Measurements from ENCODE around the gene ACOXL.
"Not testable (repeated sequence)": the region's sequence is repeated elsewhere in the genome, so short reads cannot be mapped to it uniquely, and the experiment has no call there.

The ACOXL gene

DNA sequence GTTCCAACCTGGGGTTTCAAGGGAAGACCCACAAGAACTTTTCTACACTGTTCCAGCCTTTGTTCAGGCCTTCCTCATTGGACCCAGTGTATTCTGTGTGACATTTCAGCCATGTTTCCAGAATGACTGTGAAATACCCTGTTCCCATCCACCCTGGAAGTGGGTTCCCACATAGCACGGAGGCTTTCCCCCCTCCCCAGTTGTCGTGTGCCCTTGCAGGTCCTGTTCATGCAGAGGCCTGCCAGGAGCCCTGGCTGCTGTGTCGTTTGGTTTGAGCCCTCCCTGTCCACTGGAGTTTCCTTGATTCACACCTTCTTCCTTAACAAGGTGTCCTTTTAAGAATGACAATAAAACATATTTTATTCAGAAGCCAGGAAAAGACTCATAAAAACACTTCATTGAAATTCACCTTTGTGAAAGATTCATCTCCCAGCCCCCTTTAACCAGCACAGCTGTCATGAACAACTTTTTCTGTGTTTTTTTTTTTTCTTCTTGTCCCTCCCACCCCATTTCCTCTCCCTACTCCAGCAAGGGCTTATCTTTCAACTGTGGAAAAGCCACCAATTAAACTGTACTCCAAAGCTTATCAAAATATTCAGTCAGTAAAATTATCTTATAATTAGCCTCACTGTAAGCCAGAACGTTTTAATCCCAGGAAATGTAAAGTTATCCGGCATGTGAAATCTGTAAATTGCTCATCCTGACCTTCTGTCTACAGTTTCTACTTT lies 106.4 kb downstream of the ACOXL start:
- no peak for DNase-seq
- in situ Hi-C loops (cut with MboI; ENCODE audit: low pct_unique_long_range_greater_than_20kb, low sequenced_read_pairs), result no loop called here

DNA sequence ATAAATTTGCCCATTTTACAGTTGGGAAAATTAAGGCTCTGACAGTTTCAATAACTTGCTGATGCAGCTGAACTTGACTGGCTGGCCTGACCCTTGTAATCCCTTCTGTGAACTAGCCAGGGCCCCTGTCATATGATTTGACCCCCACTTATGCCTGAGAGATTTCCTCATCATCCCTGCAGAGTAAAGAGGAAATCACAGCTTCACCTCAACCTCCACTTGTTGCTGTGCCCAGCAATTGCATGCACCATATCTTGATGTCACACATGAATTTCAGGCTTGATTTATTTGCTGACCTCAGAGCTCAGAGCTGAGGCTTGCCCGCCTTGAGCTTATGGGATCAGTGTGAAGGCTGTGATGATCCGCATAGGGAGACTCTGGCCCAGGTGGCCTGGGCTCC lies 108.1 kb downstream of the ACOXL start:
- no peak for DNase-seq
- in situ Hi-C loops (cut with MboI; ENCODE audit: low pct_unique_long_range_greater_than_20kb, low sequenced_read_pairs), result no loop called here

DNA sequence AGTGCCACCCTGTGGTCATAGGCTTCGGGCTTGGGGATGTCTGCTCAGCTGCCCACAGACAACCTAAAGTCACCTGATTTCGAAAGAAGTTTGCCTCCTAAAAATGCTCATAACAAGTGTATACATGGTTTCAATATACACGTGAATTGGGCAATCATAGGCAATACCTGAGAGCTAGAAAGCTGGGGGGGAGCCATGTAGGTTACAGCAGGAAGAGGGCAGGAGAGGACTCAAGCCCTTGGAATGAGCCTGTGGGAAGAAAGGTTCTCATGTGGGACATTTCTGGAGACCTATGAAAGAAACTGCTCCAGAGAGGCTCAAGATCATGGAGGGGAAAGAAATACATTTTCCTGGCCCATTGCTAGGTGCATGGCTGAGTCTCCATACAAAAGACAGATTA lies 109.7 kb downstream of the ACOXL start:
- no peak for DNase-seq
- in situ Hi-C loops (cut with MboI; ENCODE audit: low pct_unique_long_range_greater_than_20kb, low sequenced_read_pairs), result no loop called here

DNA sequence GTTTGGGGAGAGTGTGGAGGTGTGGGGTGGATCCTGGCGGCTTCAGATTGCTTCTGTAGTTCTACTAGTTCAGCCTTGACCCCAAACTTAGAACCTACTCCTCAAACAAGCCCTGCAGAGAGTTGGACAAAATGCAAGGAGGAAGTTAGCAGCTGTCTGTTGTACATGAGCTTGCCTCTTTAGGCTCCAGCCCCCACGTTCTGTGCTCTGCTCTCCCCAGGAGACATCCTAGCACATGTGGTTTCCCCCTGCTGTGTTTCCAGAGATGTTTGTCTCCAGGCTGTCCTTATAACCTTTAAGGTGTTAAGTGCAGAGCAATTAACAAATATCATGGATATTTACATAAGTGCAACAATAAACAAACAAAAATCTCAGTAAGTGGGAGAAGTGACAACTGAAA lies 111.1 kb downstream of the ACOXL start:
- in situ Hi-C loops (cut with MboI; ENCODE audit: low pct_unique_long_range_greater_than_20kb, low sequenced_read_pairs), result no loop called here
- no peak for DNase-seq

DNA sequence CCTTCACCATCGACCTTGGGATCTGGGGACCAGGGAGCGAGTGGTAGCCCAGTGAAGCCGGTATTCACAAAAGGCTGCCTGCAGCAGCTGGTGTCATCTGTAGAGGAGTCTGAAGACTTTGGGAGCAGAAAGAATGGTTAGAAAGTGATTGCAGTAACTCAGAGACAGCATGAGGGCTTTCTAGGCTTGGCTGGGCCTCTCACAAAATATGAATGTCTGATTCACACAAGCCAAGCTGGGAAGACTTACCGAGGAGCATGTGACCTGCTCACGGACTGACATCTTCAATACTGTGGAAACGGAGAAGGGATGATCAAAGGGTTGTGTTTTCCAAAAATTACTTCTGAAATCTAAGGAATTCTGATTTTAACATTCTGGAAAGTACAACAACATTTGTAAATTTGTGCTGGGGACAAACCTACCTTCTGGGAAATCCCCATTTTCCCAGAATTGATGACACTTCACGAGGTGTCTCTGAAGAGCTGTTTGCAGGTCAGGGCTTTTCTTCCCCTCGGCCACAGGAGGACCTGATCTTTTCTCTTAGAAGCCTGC lies 111.7 kb downstream of the ACOXL start:
- no peak for DNase-seq
- in situ Hi-C loops (cut with MboI; ENCODE audit: low pct_unique_long_range_greater_than_20kb, low sequenced_read_pairs), result no loop called here

DNA sequence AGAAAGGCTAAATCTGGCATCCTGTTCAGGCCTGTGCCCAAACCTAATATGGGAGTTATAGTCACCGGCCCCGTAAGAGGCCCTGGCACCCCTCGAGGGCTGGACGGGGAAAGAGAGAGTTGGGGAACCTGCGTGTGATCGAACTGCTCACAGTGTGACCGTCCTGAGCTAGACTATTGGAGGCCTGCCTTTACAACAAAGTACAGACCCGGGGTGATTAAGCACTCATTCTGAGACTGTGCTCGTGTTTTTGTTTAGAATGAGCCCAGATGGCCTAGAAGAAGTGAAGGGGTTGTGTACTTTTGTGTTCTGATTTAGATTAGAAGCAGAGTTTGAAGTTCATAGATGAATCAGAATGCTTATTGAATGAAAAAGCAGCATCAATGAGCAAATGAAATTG lies 115.3 kb downstream of the ACOXL start:
- no peak for DNase-seq
- in situ Hi-C loops (cut with MboI; ENCODE audit: low pct_unique_long_range_greater_than_20kb, low sequenced_read_pairs), result no loop called here

DNA sequence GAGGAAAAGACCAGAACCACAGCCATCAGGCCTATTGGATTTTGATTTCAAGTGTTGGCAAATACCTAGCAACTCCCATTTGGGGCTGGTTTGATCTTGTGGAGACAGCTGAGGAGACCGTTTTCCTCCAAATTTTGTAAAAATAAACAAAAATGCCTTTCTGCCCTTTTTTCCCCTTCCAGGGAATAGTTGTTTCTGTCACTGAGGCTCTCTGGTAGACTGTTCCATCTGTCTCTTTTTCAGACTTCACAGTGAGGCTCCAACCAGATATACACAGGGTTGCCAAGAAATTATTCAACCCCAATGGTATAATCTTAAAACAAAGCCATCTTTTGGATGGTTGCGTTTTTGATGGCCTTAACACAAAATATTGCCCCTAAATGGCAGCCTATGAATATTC lies 115.7 kb downstream of the ACOXL start:
- DNase-seq, result no peak
- in situ Hi-C loops (cut with MboI; ENCODE audit: low pct_unique_long_range_greater_than_20kb, low sequenced_read_pairs), result no loop called here

DNA sequence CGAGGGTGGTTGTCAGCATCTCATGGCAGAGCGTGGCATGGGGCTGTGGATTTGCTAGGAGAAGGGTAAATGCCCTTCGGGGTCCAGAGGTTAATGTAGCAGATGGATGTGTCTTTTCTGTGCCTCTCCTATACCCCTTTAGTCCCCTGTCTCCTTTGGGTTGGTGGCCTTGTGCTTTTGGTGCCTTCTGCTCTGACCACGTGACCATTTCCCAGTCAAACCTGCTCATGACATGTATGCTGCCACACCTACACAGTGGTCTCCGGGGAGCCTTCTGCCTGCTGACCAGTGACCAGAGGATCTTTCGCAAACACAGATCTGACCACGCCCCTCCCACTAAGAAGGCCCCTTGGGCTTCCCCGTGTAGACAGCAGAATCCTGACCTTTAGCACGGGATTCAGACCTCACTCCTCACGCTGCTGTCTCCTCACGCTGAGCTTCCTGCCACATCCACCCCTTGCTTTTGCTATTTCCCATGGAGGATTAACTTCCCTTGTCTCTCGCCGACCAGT lies 116.2 kb downstream of the ACOXL start:
- DNase-seq, result no peak
- in situ Hi-C loops (cut with MboI; ENCODE audit: low pct_unique_long_range_greater_than_20kb, low sequenced_read_pairs), result no loop called here

DNA sequence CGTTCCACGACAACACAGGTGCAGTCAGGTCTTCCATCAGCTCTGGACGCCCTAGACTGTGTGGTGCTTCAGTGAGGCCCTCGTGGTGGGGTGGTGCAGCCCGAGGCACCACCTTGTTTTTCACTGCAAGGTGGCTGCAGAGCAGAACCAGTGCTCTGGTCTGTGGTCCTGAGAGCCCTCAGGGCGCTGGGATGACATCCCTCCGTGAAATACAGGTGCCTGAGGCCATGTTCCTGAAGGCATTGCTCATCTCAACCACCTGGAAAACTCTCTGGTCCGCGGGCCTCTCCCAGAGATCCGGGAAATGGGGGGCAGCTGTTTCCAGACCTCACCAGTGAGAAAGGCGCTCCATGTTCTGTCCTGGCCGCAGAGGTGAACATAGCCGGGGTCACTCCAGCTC lies 119.2 kb downstream of the ACOXL start:
- in situ Hi-C loops (cut with MboI; ENCODE audit: low pct_unique_long_range_greater_than_20kb, low sequenced_read_pairs), result no loop called here

DNA sequence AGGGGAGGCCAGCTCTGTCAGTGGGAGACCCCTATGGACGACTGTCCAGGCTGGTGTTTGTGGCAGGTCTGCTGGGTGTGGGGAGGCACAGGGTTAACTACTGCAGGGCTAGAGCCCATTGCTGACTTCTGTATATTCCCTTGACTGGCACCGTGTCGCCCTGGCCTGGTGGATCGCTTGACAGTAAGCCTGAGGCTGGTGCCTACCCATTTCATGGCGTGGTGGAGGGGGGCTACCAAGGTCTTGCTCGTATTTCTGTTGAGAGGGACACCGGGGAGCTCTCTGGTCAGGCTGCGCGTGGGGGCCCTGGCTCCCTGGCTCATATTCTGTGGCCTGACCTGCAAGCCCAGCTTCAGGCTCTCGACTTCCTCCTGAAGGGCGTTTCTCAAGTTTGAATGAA lies 119.7 kb downstream of the ACOXL start:
- no peak for DNase-seq
- in situ Hi-C loops (cut with MboI; ENCODE audit: low pct_unique_long_range_greater_than_20kb, low sequenced_read_pairs), result no loop called here

More for the DNA sequence above, 119.2 kb downstream of the ACOXL start:
- no peak for DNase-seq

DNA sequence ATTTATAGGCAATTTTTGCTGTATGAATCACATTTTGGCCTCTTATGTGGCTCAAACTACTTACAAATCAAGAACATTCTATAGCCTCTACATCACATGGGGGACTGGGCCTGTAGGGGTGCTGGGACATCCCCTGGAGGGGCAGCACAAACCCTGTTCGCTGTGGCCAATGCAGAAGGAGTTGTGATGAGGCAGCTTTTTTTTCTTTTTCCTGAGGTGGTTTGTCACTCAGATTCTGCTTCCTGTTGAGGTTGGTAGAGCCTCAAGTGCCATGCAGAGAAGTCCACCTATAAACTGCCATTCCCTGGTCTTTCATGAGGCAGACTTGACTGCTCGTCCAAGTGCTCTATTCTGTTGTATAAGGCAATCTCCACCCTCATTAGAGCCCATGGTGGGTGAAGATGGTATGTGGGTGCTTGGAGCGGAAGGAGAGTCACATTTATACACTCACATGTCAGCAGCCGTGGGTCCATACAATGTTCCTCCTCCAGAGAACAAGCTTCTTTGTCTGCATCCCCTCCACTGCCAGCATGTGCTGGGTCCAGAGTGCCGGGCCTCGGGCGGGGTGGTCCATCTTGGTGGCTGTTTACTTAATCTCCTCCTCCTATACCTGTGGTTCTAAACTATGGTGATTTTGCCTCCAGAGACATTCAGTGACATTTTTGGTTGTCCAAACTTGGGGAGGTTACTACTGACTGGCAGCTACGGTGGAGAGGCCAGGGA lies 120.3 kb downstream of the ACOXL start:
- in situ Hi-C loops (cut with MboI; ENCODE audit: low pct_unique_long_range_greater_than_20kb, low sequenced_read_pairs), result no loop called here
- DNase-seq, result no peak

DNA sequence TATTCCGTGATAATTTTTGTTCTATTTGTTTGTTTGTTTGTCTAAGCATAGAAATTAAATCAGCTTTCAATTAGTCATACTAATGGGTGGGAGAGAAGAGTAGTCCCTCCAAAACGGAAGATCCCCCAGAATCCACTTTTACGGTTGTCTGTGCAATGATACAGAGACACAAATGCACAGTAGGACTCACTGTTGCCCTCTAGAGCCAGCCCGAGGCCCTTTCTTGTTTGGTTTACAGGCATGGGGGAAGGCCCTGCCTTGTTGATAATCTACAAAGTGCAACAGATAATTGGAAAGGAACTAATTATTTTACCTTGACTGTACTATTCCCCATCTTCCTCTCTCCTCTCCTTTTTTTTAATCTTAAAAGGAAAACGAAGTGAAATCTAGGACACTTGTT lies 121.1 kb downstream of the ACOXL start:
- in situ Hi-C loops (cut with MboI; ENCODE audit: low pct_unique_long_range_greater_than_20kb, low sequenced_read_pairs), result no loop called here
- DNase-seq, result peak; percentile 44

DNA sequence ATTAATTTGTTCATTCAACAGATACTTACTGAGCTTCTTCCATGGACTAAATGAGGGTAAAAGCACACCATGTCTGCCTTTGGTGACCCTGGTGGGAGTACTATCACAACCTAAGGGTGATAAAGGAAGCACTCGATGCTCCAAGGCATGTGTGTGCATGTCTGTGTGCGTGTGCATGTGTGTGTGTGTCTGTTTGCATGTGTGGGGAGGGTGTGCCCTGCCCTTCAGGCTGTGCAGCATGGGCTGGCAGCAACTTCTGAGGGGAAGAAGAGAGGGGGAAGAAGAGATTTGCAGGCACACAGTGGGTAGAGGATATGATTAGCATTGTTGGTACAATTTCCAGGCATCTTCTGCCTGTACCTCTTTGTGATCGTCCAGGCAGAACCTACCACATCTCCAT lies 121.6 kb downstream of the ACOXL start:
- in situ Hi-C loops (cut with MboI; ENCODE audit: low pct_unique_long_range_greater_than_20kb, low sequenced_read_pairs), result no loop called here
- DNase-seq, result no peak

DNA sequence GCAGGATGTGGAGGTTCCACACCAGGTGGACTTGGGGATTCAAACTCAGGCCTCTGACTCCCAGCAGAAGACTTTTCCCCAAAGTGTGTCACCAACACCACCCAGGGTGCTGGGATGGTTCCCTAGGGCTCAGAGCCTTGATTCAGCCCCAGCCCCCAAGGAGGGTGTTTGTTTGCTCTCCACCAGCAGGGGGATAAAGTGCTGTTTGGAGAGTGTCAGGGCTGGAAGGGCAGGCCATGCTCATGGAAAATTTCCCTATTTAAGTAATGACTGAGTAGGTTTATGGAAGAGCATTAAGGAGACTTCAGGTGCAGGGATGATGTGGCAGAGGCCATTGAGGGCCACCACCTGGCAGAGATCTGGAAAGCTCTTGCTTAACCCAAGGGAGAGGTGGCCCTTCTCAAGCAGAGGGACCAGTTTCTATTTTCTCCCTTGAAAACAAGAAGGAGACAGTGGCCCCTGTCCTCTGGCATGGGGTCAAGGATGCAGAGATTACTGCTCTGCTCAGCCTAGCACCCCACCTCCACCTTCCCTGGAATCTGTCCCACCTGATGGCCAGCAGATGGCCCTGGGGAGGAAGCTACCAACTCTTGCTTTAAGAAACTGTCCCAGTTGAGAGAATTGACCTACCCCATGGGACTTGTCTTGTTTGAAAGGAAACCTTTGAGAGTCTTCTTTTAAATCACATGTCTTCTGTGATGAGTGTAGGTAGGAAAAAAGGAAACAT lies 122.1 kb downstream of the ACOXL start:
- in situ Hi-C loops (cut with MboI; ENCODE audit: low pct_unique_long_range_greater_than_20kb, low sequenced_read_pairs), result no loop called here

DNA sequence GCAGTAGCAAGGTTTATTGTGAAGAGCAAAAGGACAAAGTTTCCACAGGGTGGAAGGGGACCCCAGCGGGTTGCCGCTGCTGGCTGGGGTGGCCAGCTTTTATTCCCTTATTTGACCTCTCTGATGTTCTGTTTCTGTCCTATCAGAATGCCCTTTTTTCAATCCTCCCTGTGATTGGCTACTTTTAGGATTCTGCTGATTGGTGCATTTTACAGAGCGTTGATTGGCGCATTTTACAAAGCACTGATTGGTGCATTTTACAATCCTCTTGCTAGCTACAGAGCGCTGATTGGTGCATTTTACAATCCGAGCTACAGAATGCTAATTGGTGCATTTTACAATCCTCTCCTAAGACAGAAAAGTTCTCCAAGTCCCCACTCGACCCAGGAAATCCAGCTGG lies 123.5 kb downstream of the ACOXL start:
- in situ Hi-C loops (cut with MboI; ENCODE audit: low pct_unique_long_range_greater_than_20kb, low sequenced_read_pairs); DNase-seq: not testable (repeated sequence)

More for the DNA sequence above, 122.1 kb downstream of the ACOXL start:
- peak; percentile 14 for DNase-seq

DNA sequence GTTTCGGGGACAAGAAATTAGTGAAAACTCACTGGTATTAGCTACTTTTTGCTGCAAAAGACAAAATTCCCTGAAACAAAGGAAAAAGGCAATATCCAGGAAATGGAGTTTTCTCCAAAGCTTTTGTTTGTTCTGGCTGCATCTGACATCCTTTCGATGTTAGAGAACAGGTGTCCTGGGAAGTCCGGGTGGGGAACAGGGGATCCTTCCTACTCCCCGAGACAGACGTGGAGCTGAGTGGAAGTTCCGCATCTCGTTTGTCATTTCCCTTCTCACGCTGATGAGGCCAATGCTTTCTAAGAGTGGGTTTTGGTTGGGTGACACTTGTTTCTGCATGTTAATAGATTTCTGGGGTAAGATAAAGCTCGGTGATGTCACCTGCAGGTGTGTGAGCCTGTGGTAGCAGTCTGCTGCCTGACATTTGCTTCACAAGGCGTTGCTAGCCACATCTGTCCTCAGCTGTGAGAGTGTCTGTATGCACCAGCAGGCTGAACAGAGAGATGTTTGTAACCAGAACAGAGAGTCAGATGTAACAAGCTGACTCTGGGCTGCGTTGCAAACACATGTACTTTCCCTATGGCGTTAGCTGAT lies 125.9 kb downstream of the ACOXL start:
- in situ Hi-C loops (cut with MboI; ENCODE audit: low pct_unique_long_range_greater_than_20kb, low sequenced_read_pairs), result no loop called here
- DNase-seq, result no peak

DNA sequence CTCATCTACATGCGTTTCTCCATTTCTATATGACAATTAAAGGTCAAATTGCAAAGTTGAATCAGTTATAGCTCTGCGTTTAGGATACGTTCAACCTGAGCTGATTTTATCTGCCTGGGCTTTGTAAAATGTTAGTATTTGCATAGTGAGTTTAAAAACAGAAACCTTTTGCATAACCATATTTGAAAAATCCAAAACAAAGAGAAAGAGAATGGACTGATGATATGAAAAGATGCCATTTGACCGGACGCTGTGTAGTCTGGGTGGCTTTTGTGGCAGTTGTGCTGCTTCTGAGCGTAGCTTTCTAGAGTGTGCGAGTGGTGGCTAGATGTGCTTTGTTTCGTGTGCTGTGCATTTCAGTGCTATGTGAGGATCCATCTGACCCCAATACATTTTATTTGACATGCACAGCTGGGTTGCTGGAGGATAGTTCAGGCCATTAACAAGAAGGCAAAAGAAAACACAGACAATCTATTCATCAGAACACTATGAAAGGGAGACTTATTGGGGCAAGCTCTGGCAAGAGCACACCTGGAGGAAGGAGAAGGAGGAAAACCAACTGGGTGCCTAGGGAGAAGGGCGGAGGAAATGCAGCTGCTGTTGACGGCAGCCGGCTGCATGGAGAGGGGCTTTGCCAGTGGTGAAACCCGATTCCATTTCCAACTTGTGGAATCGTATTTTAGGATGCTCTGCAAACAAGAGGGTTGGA lies 126.8 kb downstream of the ACOXL start:
- in situ Hi-C loops (cut with MboI; ENCODE audit: low pct_unique_long_range_greater_than_20kb, low sequenced_read_pairs), result no loop called here

DNA sequence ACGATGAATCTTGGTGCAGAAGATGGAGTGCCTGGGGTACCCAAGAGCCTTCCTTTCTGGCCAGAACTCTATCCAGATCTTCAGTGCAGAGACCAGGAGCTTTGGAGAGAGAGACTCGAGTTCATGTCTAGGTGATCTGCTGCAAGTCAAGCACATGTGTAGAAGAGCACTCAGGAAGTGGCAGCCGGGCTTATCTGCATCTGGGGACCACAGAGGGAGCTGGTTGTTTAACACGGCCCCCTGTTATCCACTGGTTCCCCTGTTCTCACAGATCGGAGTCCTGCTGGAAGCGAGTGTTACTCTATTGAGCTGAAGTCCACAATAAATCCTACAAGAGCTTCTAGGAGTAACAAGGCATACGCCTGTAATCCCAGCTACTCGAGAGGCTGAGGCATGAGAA lies 128.3 kb downstream of the ACOXL start:
- DNase-seq, result no peak
- in situ Hi-C loops (cut with MboI; ENCODE audit: low pct_unique_long_range_greater_than_20kb, low sequenced_read_pairs), result no loop called here

More for the DNA sequence above, 126.8 kb downstream of the ACOXL start:
- DNase-seq, result no peak

Measured in KBM-7 (cell line).